Measurements from ENCODE around the gene GNAQ. TPM values are rescaled to one million over a fixed set of nuclear protein-coding genes. Genes with fewer than 3 reads are reported as not detected.

GNAQ gene
- total RNA-seq, 1 experiment from 2014 or later: 28.7 TPM

- ChIA-PET CTCF (no interaction called here), RAD21 (ENCODE audit: low non-redundant PET in 1 of 2, low total read pairs in 2 of 2, uncharacterized antibody in 2 of 2, unreplicated experiment in 2 of 2) (no interaction called here), POLR2A (no interaction called here)
- H3K27me3 ChIP-seq (ENCODE audit: insufficient read depth, low read length): no peaks in the 10 kb centered on the region
- H3K27ac ChIP-seq (ENCODE audit: low read depth, low read length): no peak overlapping the region
- H4K20me1 ChIP-seq (ENCODE audit: insufficient read depth): no peaks in the 10 kb centered on the region; the same call in 1 of the 2 replicates
- H3K36me3 ChIP-seq (ENCODE audit: control insufficient read depth in 1 of 2, insufficient read depth in 2 of 2, low read length in 2 of 2): no peaks in the 10 kb centered on the region
- peaks cover 6 to 8% of the 10 kb centered on the region in 2 experiments for H3K4me1 ChIP-seq (ENCODE audit: control insufficient read depth in 1 of 2, insufficient read depth in 2 of 2, low read length in 2 of 2)
- no peaks in the 10 kb centered on the region for H3K79me2 ChIP-seq (ENCODE audit: insufficient read depth, low read length)
- no peaks in the 10 kb centered on the region for H3K9me2 ChIP-seq (ENCODE audit: insufficient read depth)
- peak overlapping the region; percentile 1; the same call in 1 of the 2 replicates for H3K4me2 ChIP-seq (ENCODE audit: low read length)
- no peak overlapping the region for H3K9ac ChIP-seq (ENCODE audit: low read length)
- no peak overlapping the region for H3K4me3 ChIP-seq (replicated peaks in 1 of 2; ENCODE audit: low read depth in 1 of 2, low read length in 2 of 2)
- H3K9me3 ChIP-seq (ENCODE audit: control insufficient read depth in 1 of 2, insufficient read depth in 1 of 2, low read depth in 1 of 2, low read length in 2 of 2): no peaks in the 10 kb centered on the region
- intact Hi-C loops (cut with micrococcal nuclease): no loop called here
- DNase-seq (ENCODE audit: low read depth, low spot score): no peak
- ATAC-seq: peak; percentile 74
- H2AFZ ChIP-seq (ENCODE audit: low read depth, low read length, poor library complexity, severe bottlenecking): no peak overlapping the region
- no peak for TF ChIP-seq JUND (IDR thresholded peaks at IDR 0.05)
- TF ChIP-seq ELF1 (IDR thresholded peaks at IDR 0.05; ENCODE audit: borderline replicate concordance, low read depth): no peak
- TF ChIP-seq CBX3 (IDR thresholded peaks at IDR 0.05; ENCODE audit: low read depth): no peak
- TF ChIP-seq ATF3 (IDR thresholded peaks at IDR 0.05): no peak
- no peak for TF ChIP-seq EGR1 (IDR thresholded peaks at IDR 0.05; ENCODE audit: low read depth)
- no peak for TF ChIP-seq ZNF274 (IDR thresholded peaks at IDR 0.05; ENCODE audit: low read depth, low read length)
- no peak for TF ChIP-seq MAX (IDR thresholded peaks at IDR 0.05)
- no TSS peak for BruUV-seq (replicated peaks)
Measured at GRCh38 chr9:77981332-77981731, 50.3 kb downstream of the GNAQ start.

GRCh38 chr9:77980622-77981021 is 51.0 kb downstream of the GNAQ start:
- TF ChIP-seq CBX3 (IDR thresholded peaks at IDR 0.05; ENCODE audit: low read depth) (no peak), TCF7L2 (IDR thresholded peaks at IDR 0.05; ENCODE audit: borderline replicate concordance, extremely low read depth, insufficient read depth, insufficient read length) (no peak), ZFX (IDR thresholded peaks at IDR 0.05) (no peak), POLR2AphosphoS5 (IDR thresholded peaks at IDR 0.05; ENCODE audit: low read depth, low read length) (no peak)
- Histone ChIP-seq H4K20me1 (ENCODE audit: insufficient read depth) (no peaks in the 10 kb centered on the region; the same call in 1 of the 2 replicates), H3K9ac (ENCODE audit: low read length) (no peak overlapping the region), H3K27ac (ENCODE audit: low read depth, low read length) (no peak overlapping the region), H3K9me3 (ENCODE audit: control insufficient read depth in 1 of 2, insufficient read depth in 1 of 2, low read depth in 1 of 2, low read length in 2 of 2) (no peaks in the 10 kb centered on the region), H3K36me3 (ENCODE audit: control insufficient read depth in 1 of 2, insufficient read depth in 2 of 2, low read length in 2 of 2) (no peaks in the 10 kb centered on the region), H3K79me2 (ENCODE audit: insufficient read depth, low read length) (no peaks in the 10 kb centered on the region), H3K4me3 (replicated peaks in 1 of 2; ENCODE audit: low read depth in 1 of 2, low read length in 2 of 2) (no peak overlapping the region), H3K4me1 (ENCODE audit: control insufficient read depth in 1 of 2, insufficient read depth in 2 of 2, low read length in 2 of 2) (peaks cover 6 to 8% of the 10 kb centered on the region in 2 experiments), H2AFZ (ENCODE audit: low read depth, low read length, poor library complexity, severe bottlenecking) (no peak overlapping the region), H3K9me2 (ENCODE audit: insufficient read depth) (no peaks in the 10 kb centered on the region), H3K27me3 (ENCODE audit: insufficient read depth, low read length) (no peaks in the 10 kb centered on the region), H3K4me2 (ENCODE audit: low read length) (no peak overlapping the region)
- ATAC-seq (no peak), DNase-seq (ENCODE audit: low read depth, low spot score) (no peak)
- intact Hi-C loops (cut with micrococcal nuclease): no loop called here
- ChIA-PET RAD21 (ENCODE audit: low non-redundant PET in 1 of 2, low total read pairs in 2 of 2, uncharacterized antibody in 2 of 2, unreplicated experiment in 2 of 2) (no interaction called here), POLR2A (no interaction called here), CTCF (no interaction called here)
- BruUV-seq (replicated peaks): no TSS peak
